Measurements from ENCODE around the gene HIPK1.

DNA sequence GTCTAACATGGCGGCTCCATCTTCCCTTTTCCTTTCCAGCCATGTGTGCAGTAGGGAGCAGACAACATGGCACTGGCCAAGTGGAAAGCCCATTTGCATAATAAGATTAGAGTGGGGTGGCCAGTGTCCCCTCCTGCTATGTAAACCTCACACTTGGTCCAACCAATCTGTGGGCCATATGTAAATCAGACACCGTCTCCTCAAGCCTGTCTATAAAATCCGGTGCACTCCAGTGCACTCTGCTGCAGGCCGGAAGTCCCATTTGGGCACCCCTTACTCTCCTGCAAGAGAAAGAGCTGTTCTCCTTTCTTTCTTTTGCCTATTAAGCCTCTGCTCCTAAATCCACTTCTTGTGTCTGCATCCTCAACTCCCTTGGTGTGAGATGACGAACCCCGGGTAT, 94.3 kb downstream of the HIPK1 start:
- TF ChIP-seq POLR2A (IDR thresholded peaks at IDR 0.05; ENCODE audit: low read length) (no peak), GATA1 (IDR thresholded peaks at IDR 0.05; ENCODE audit: low read depth, low read length) (no peak)
